Activated CD4-positive, alpha-beta T cell treated with anti-CD3 and anti-CD28 coated beads, Interleukin-2, amount 50 U/mL, for 16 hours (primary cell): ENCODE results near the gene RIPOR3.
"Not testable (repeated sequence)": the region's sequence is repeated elsewhere in the genome, so short reads cannot be mapped to it uniquely, and the experiment has no call there.

Experiments used
- DNase-seq: peaks from one replicate; pipeline ENCODE4 v3.0.0-alpha.2; 2020

Gene RIPOR3

DNA sequence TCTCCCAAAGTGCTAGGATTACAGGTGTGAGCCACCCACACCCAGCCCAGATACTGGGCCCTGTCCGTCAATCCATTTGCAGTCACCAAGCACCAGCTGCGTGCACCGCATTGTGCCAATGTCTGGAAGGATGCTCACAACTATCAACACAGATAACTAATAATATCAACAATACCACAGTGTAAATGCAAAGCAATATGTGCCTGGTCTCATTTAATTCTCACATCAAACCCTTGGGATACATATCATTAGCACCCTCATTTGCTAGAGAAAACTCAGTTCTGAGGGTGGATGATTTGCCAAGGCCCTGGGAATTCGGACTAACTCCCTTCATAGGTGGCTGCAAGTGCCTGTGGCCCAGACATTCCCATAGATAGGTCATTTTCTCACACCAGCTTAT is 14.5 kb downstream of the RIPOR3 start:
- DNase-seq, result no peak

DNA sequence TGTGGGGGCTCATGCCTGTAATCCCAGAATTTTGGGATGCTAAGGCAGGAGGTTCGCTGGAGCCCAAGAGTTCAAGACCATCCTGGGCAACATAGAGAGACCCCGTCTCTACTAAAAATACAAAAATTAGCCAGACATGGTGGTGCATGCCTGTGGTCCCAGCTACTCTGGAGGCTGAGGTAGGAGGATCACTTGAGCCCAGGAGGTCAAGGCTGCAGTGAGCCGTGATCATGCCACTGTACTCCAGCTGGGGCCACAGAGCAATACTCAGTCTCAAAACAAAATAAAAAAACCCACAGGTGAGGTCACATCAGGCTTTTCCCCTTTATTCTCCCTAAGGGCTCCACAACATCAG is 15.0 kb downstream of the RIPOR3 start:
- DNase-seq, result not testable (repeated sequence)

DNA sequence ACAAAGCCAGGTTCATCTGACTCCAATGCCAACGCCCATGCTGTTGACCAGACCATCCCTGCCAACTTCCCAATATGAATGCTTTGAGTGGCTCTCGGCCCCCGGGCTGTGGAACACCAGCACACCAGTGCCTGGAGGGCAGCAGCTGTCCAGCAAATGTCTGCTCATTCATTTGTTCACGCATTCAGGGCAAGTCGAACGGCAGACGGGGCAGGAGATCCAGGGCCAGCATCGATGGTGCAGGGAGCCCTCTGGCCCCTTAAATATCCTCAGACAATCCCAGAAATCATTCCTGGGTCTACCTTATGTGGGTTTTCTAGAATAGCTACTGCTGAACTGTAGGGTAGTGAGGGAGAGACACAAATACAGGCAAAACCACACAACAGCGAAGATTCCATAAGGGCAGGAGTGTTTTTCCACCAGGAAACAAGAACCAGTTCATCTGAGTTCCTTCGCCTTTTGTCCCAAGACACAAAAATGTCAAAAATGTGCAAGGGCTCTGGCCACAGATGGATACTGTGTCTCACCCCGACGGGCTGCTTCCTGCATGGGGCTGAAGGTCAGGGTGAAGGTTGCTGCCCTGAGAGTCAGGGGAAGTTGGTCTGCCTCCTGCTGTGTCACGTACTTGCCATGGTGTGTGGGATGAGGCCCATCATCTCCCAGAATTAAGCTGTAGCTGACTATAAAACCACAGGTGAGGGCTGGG is 15.5 kb downstream of the RIPOR3 start:
- DNase-seq, result no peak

DNA sequence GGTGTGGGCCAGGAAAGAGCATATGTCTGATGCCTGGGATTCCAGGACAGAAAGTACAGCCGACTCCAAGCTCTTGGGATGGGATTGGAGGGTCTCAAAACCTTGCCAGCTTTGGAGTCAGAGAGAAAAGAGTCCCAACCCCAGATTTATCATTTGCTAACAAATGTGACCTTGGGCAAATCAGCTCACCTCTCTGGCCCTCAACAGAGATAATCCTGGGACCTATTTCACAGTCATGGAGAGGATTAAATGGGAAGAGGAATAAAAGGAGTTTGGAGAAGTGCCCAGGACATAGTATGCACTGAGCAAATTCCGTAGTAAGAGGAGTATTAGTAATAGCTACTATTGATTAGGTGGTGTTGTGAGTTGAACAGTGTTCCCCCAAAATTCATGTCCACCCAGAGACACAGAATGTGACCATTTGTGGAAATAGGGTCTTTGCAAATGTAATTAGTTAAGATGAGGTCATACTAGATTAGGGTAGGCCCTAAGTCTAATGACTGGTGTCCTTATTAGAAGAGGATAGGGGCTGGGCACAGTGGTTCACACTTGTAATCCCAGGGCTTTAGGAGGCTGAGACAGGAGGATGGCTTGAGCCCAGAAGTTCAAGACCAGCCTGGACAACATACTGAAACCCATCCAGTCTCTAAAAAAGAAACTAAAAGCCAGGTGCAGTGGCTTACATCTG is 17.1 kb downstream of the RIPOR3 start:
- DNase-seq, result no peak

DNA sequence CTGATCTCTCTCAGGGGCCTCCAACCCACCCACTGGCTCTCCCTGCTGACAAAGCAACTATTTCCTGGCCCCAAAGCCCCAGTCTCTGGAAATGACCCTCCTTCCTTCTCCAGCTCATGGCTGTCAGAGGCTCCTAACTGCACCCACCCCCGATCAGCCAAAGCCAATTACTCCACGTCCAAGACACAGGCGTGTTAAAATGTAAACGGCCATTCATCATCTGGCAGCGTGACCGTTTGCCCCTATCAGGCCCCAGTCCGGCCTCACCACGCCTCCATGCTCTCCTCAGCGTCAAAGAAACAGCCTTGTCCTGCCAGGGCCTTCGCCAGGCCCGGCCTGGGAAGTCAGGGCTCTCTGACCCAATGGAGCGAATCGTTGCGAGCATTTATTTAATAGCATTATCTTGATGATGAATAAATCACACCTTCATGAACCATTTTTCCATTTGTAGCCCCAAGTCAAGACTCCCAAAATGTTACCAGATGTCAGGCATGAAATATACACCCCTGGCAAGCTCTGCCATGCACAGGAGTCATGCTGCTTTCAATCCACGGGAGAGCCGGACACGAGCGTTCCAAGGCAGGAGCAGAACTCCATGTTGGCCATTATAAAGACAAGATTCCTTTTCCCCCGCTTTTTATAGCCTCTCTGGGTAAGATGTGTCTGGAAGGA is 17.7 kb downstream of the RIPOR3 start:
- DNase-seq, result no peak

DNA sequence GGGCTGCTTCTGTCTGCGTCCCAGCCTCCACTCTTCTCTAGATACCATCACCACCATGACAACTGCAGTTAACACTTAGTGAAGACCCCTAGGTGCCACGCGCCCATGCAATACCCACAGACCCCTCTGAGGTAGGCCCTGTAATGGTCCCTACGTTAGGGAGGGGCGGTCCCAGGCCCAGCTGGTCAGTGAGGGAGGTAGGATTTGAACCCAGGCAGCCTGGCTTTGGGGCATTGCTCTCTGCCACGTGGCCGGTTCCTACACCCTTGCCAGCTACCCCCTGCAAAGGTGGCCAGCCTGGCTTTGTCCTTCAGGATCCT is 18.2 kb downstream of the RIPOR3 start:
- DNase-seq, result no peak

DNA sequence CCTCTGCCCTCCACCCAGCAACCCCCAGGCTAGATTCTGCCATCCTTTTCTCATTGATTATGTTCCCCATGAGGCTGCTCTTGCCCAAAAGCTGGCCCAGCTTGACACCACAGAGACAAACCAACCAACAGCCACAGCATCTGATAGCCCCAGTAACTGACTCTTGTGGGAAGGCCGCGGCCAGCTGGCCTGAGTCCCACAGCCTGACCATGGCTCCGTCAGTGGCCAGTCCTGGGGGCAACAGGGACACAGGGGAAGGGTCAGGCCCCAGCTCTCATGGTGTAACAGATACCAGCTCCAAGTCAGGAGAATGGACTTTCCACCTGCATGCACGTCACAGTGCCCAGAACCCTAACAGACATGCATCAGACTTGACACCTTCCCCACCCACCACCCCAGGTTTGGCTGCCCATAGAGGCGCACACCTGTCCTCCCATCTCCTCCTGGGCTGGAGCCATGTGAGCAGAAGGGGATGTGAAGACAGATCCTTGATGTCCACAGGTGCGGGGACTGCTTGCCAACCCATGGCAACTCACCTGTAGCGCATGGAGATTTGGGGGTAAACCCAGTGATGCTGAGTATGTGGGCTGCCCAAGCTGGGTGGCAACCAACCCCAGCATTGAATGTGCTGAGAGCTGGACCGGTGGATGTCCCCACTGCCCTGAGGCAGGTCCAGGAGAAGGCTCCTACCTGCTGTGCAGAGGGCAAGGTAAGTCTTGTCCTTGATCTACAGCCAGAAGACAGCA is 18.8 kb downstream of the RIPOR3 start:
- DNase-seq, result no peak

DNA sequence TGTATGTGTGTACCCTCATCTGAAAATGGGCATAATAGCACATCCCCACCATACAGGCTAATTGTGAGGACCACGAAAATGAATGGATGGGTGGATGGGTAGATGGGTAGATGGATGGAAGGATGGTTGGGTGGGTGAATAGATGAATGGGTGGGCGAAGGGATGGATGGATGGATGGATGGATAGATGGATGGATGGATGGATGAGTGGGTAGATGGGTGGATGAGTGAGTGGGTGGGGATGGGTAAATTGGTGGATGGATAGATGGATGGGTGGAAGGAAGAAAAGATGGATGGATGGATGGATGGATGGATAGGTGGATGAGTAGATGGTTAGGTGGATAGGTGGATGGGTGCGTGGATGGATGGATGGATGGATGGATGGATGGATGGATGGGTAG is 19.7 kb downstream of the RIPOR3 start:
- DNase-seq, result no peak

DNA sequence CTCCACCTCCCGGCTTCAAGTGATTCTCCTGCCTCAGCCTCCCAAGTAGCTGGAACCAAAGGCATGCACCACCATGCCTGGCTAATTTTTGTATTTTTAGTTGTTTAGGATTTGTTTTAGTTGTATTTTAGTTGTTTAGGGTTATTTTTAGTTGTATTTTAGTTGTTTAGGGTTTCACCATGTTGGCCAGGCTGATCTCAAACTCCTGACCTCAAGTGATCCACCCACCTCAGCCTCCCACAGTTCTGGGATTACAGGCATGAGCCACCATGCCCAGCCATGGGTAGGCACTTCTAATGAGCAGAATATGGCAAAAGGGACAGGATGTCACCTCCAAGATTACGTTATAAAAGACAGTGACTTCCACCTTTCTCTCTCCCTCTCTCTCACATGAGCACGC is 20.3 kb downstream of the RIPOR3 start:
- not testable (repeated sequence) for DNase-seq

DNA sequence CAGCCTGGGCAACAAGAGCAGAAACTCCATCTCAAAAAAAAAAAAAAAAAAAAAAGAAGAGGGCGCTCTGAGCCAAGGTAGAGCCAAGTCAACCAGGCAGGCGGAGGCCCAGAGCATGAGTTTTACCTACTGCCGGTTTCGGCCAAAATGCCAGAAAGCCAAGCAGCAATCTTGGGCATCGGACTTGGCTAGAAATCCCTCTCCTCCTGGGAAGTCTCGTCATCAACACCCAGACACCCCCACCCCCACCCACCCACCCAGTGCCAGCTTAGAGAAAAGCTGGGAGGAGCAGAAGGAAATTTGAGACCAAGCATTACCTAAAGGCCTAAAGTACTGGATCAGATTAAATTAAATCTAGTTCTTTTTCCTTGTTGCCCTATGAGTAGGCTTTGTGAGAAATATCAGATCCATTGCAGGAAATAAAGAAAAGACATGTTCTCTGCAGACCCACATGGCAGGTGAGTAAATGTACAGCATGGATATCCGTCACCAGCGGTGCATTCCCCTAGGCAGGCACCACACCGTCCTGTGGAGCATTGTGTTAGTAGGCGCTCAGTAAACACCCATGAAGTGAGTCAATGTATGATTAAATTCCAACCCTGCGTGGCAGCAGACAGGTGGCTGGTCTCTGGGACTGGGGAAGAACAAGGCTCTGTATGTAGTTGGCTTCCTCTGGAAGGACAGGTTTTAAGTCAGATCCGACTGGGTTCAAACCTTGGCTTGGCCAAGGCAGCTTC is 21.0 kb downstream of the RIPOR3 start:
- no peak for DNase-seq

DNA sequence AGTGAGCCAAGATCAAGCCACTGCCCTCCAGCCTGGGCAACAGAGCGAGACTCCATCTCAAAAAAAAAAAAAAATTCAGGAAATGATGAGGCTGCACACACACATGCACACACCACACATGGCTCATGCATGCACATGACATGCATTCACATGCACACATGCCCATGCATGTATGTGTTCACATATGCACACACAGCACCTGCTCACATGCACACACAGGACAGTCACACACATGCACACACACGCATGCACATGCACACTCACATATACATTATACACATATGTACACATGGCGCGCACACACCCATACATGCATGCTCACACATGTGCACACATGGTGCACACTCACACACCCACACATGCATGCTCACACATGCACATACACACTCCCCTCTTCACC is 22.5 kb downstream of the RIPOR3 start:
- DNase-seq, result no peak

DNA sequence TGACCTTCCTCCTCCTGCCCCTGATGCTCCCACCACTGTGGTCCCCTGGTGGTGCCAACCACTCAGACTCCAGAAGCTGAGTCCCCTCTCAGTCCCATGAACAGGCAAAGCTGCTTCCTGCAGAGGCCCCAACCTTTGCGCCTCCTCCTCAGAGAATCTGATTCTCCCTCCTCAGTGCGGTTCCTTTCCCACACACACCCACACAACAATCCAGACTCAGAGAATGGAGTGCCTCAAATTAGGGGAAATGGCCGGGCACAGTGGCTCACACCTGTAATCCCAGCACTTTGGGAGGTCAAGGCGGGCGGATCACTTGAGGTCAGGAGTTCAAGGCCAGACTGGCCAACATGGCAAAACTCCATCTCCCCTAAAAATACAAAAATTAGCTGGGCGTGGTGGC is 23.0 kb downstream of the RIPOR3 start:
- no peak for DNase-seq

DNA sequence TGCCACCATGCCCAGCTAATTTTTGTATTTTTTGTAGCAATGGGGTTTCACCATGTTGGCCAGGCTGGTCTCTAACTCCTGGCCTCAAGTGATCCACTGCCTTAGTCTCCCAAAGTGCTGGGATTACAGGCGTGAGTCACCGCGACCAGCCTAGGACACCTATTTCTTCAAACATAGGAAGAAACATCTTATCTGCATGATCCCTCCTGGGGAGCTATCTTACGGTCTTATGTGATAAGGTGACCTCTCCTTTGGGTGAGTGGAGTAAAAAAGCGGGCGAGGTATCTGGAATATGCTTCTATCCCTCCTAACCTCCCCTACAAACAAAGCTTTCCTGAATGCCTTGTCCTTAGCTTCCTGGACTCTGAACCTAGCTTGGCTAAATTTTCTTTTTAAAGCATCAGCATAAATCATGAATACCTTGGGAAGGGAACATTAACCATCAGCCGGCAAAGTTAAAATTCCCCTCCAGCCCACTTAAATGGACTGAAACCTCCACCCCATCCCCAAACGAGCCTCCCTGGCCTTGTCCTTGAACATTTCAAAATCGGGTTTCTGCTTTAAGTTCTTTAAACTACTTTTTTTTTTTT is 24.5 kb downstream of the RIPOR3 start:
- no peak for DNase-seq

DNA sequence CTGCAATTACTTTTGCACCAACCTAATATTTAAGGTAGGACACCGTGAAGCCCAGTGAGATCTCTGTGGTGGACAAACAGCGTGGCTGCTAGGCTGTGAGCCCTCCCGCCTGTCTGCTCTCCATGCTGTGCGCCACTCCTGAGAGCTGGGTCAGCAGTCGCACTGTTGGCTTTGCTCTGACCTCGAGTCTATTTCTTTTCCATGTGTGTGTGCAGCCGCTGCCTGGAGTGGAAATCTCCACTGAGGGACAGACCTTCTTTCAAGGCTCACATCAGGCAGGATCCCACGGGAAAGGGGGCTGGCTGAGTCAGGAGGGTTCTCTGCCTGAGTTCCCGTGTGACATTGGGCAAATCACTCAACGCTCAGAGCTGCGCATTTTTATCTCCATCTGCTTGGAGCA is 27.1 kb downstream of the RIPOR3 start:
- DNase-seq, result no peak

DNA sequence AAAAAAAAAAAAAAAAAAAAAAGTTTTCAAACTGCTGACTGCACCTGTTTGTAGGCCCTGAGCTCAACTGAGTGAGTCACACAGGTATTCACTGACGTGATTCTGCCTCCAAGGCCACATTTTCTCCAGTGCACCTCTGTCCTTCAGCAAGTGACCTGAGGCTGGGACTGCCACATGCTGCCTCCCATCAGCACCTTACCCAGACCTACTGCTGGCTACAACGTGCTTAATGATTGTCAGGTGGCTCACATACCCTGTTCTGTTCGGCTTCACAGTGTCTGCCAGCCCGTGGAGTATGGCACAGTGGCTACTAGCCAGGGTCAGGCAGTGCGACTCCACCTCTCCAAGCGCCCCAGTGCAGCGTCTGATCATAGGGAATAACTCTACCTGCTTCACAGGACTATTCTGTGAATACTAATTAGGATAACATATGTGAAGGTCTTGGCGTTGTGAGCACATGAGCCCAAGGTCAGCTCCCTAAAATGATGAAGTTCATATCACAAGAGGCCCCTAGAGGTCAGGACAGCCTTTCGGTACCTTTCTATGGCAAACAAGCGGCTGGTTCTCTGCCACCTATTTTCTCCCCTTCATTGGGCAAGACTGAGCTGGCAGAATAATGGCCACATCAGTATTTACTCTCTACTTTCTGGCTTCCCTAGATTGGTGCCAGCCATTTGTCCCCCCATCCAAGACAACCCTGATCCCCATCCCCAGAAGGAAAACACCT is 28.1 kb downstream of the RIPOR3 start:
- peak; percentile 6 for DNase-seq

DNA sequence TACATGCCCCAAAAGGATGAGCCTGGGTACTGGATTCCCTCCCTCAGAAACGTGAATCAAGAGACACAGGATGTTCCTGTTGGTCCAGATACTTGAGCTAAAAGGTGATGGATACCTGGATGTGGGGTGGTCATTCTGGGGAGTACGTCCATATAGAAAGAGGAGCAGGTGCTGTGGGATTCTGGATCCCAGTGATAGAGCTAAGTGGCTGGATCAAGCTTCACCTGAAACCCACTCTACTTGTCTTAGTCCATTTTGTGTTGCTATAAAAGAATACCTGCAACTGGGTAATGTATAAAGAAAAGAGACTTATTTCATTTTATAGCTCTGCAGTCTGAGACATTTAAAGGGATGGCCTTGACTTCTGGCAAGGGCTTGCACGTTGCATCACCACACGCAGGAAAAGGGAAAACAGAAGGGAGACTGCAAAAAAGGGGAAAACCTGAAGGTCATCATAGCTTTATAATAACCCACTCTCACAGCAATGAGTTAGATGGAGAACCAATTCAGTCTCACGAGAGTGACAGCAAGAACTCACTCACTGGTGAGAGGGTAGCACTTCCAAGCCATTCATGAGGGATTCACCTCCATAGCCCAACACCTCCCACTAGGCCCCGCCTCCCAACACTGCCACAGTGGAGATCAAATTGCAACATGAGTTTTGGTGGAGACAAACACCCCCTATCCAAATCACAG is 31.2 kb downstream of the RIPOR3 start:
- no peak for DNase-seq

DNA sequence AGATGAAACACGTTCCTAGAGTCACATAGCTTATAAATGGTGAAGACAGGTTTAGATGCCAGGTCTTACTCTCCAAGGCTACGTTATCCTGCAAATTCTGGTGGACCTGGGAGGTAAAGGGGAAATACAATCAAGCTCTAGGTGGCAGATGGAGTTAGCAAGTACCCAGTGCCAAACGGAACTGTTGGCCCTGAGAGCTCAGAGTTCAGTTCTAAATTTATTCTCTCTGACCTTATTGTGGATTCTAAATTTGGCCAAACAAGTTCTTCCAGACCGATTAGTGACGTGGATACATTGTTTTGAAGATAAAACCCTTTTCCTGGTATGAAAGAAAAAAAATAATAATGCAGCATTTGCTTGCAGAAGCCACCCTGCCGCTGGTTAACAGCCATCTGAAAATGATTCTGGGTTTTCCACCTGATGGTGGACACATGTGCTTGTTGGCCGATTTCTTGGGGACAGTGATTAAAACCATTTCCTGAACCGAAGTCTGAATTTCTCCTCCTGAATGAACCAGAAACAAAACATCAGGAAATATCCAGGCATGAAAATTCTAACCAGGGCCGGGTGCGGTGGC is 32.5 kb downstream of the RIPOR3 start:
- no peak for DNase-seq

DNA sequence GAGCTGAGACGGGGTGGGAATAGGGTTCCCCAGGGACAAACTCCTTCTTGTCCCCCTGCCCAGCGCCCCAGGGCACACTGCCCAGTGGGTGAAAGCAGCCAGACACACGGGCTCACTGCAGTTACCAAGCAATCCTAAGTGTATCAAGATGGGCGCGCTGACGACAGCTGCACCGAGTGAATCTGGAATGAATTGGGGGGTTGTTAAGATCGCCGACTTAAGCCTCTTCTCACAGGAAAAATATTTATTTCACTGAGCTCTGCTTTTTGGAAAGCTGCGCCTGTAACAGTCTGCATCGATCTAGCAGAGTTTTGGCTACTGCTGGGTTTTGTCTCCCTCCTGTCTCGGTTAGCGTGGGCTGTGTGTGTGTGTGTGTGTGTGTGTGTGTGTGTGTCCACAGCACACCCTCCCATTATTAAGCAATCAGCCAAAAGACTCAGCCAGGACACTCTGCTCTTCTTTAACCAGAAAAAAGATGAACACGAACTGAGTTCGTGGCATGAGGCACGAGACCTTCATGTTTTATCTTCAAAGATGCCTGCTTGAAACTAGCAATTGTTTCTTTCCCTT is 35.9 kb downstream of the RIPOR3 start:
- no peak for DNase-seq

DNA sequence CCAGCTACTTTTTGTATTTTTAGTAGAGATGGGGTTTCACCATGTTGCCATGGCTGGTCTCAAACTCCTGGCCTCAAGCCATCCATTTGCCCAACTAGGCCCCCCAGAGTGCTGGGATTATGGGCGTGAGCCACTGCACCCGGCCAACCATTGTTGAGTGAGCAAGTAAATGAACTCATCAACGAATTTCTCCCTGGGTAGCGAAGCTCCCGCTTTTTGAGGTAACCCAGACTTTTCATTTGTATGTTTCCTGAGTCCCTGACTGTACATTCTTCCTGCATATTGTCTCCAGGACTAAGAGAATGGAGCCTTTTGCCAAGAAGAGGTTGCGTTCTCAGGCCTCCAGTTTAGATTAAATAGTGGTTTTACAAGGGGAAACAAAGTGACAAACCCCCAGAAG is 36.4 kb downstream of the RIPOR3 start:
- no peak for DNase-seq

DNA sequence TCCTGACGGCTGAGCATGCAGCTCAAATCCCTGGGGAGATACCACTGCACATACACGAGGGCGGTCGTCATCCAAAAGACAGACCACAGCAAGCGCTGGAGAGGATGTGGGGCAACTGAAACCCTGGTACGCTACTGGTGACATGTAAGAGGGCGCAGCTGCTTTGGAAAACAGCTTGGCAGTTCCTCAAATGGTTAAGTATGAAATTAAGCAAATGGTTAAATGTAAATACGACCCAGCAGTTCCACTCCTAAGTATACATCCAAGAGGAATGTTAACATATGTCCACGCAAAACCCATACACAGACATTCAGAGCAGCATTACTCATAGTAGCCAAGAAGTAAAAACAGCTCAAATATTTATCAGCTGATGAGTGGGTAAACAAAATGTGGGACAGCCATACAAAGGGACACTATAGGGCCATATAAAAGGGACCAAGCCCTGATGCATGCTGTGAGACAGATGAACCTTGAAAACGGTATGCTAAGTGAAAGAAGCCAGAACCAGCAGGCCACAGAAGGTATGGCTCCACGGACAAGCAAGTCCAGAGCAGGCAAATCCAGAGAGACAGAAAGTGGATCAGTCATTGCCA is 38.5 kb downstream of the RIPOR3 start:
- no peak for DNase-seq
